IMR-90 (cell line): ENCODE measurements around the gene ZSCAN30. TPM values are rescaled to one million over a fixed set of nuclear protein-coding genes. Genes with fewer than 3 reads are reported as not detected.
"Not testable (repeated sequence)": the region's sequence is repeated elsewhere in the genome, so short reads cannot be mapped to it uniquely, and the experiment has no call there.

Source experiments
- ATAC-seq: fragments of 200-7000 bp; cut with Tn5 transposase; 2 replicates; pipeline ENCODE4 v1.9.1; 2020; ENCODE audit warnings: low read depth, mild to moderate bottlenecking, moderate library complexity
- BruUV-seq: library from RNA; stranded (reverse); fragments of 400-500 nt; replicated peaks from 2 replicates; lab custom pipeline; 2021; lab: Mats Ljungman, UMichigan
- CTCF ChIA-PET: fragments of 300-600 bp; formaldehyde crosslinking; extraction: SDS; loops from one replicate; lab custom pipeline; 2021; ENCODE audit warnings: antibody characterized with exemption; lab: Yijun Ruan, JAX
- POLR2A ChIA-PET: fragments of 300-600 bp; sonication (Branson Sonifier 250); formaldehyde crosslinking; loops from one replicate; lab custom pipeline; 2022; ENCODE audit warnings: antibody characterized with exemption; ENCODE audit not compliant: unreplicated experiment; lab: Charles Lee
- DNase-seq: peaks from one replicate; pipeline ENCODE4 v3.0.0; 2013
- H2AFZ ChIP-seq: replicated peaks from 2 replicates; pipeline ENCODE3; 2013; ENCODE audit warnings: low read length, mild to moderate bottlenecking; ENCODE audit not compliant: poor library complexity
- H2AK5ac ChIP-seq: 2 replicates; pipeline ENCODE4 v1.6.1; 2013; ENCODE audit warnings: low read depth, low read length, inconsistent platforms
- H2AK9ac ChIP-seq: replicated peaks from 2 replicates; pipeline ENCODE3; 2013; ENCODE audit warnings: mild to moderate bottlenecking, low read depth, low read length, moderate library complexity; ENCODE audit not compliant: poor library complexity
- H2BK120ac ChIP-seq: 2 replicates; pipeline ENCODE4 v1.6.1; 2013; ENCODE audit warnings: low read depth, low read length, inconsistent platforms
- H2BK15ac ChIP-seq: 3 replicates; pipeline ENCODE4 v1.6.1; 2013; ENCODE audit warnings: low read depth, low read length, inconsistent platforms
- H2BK20ac ChIP-seq: 2 replicates; pipeline ENCODE4 v1.6.1; 2013; ENCODE audit warnings: low read depth, mild to moderate bottlenecking, inconsistent platforms, low read length, moderate library complexity
- H2BK5ac ChIP-seq: 2 replicates; pipeline ENCODE4 v1.6.1; 2013; ENCODE audit warnings: mild to moderate bottlenecking, low read depth, low read length, inconsistent platforms; ENCODE audit not compliant: poor library complexity, severe bottlenecking
- H3K14ac ChIP-seq: replicated peaks from 2 replicates; pipeline ENCODE4 v1.6.1; 2013; ENCODE audit warnings: low read depth, low read length, inconsistent platforms
- H3K18ac ChIP-seq: 2 replicates; pipeline ENCODE4 v1.6.1; 2013; ENCODE audit warnings: low read depth, low read length, control low read depth
- H3K23ac ChIP-seq: 2 replicates; pipeline ENCODE4 v1.6.1; 2013; ENCODE audit warnings: low read depth, low read length, inconsistent platforms
- H3K27ac ChIP-seq: 2 replicates; pipeline ENCODE4 v1.5.1; 2013; ENCODE audit warnings: mild to moderate bottlenecking, control low read depth, low read length; ENCODE audit not compliant: insufficient read depth
- H3K27me3 ChIP-seq: 2 replicates; pipeline ENCODE4 v1.6.1; 2013; ENCODE audit warnings: low read length; ENCODE audit not compliant: control insufficient read depth, insufficient read depth
- H3K36me3 ChIP-seq: 2 replicates; pipeline ENCODE4 v1.6.1; 2013; ENCODE audit warnings: low read length, mixed read lengths; ENCODE audit not compliant: control insufficient read depth, insufficient read depth
- H3K4ac ChIP-seq: 2 replicates; pipeline ENCODE4 v1.6.1; 2013; ENCODE audit warnings: low read depth, low read length, inconsistent platforms
- H3K4me1 ChIP-seq: 2 replicates; pipeline ENCODE4 v1.6.1; 2013; ENCODE audit warnings: low read length, mixed read lengths; ENCODE audit not compliant: control insufficient read depth, insufficient read depth
- H3K4me2 ChIP-seq: 2 replicates; pipeline ENCODE4 v1.6.1; 2013; ENCODE audit warnings: low read depth, mild to moderate bottlenecking, control low read depth, low read length, moderate library complexity
- H3K4me3 ChIP-seq: 2 replicates; pipeline ENCODE4 v1.5.1; 2013; ENCODE audit warnings: low read depth, mild to moderate bottlenecking, control low read depth, low read length, moderate library complexity; ENCODE audit not compliant: insufficient read depth
- H3K56ac ChIP-seq: 2 replicates; pipeline ENCODE4 v1.6.1; 2013; ENCODE audit warnings: low read length, inconsistent platforms; ENCODE audit not compliant: insufficient read depth; ENCODE audit errors: extremely low read depth
- H3K79me1 ChIP-seq, 2 experiments: 2 replicates each; pipeline ENCODE4 v1.6.1; 2013; ENCODE audit warnings: low read length in 2 of 2, inconsistent platforms in 1 of 2, low read depth in 1 of 2
- H3K9ac ChIP-seq: 2 replicates; pipeline ENCODE4 v1.6.1; 2013; ENCODE audit warnings: low read depth, low read length, control low read depth
- H3K9me1 ChIP-seq: 2 replicates; pipeline ENCODE4 v1.6.1; 2013; ENCODE audit warnings: low read length, inconsistent platforms; ENCODE audit not compliant: insufficient read depth
- H3K9me3 ChIP-seq: 2 replicates; pipeline ENCODE4 v1.6.1; 2013; ENCODE audit warnings: low read length; ENCODE audit not compliant: control insufficient read depth, insufficient read depth
- H4K20me1 ChIP-seq: 2 replicates; pipeline ENCODE4 v1.6.1; 2013; ENCODE audit warnings: low read length, inconsistent platforms; ENCODE audit not compliant: insufficient read depth
- H4K5ac ChIP-seq: 2 replicates; pipeline ENCODE4 v1.6.1; 2013; ENCODE audit warnings: mild to moderate bottlenecking, low read depth, low read length, control low read depth
- H4K8ac ChIP-seq, 2 experiments: 2 replicates each; pipeline ENCODE4 v1.6.1; 2013; ENCODE audit warnings: low read depth in 2 of 2, low read length in 2 of 2, control low read depth in 1 of 2, inconsistent platforms in 1 of 2
- H4K91ac ChIP-seq: 2 replicates; pipeline ENCODE4 v1.6.1; 2013; ENCODE audit warnings: low read depth, low read length, inconsistent platforms; ENCODE audit not compliant: insufficient read depth
- WGBS, 2 experiments: methylation state at CpG; one replicate each; pipeline versions ENCODE4 v1.1.5 to v1.1.7; 2013; ENCODE audit warnings: missing lambda C conversion rate in 2 of 2; ENCODE audit not compliant: insufficient read length in 1 of 2; ENCODE audit errors: extremely low coverage in 2 of 2; 5-methylcytosine and 5-hydroxymethylcytosine counted together
- dilution Hi-C: fragments of 300-500 bp; cut with HindIII; formaldehyde crosslinking; loops from one replicate; pipeline ENCODE4 v1.14.3; 2018; ENCODE audit warnings: low sequenced_read_pairs; ENCODE audit not compliant: unreplicated experiment
- in situ Hi-C: fragments of 300-500 bp; cut with MboI; formaldehyde crosslinking; loops from 3 replicates; pipeline ENCODE4 v1.14.3; 2019; ENCODE audit warnings: low sequenced_read_pairs, inconsistent platforms, mixed read lengths
- intact Hi-C: fragments of 100-400 bp; cut with micrococcal nuclease; formaldehyde crosslinking; loops from 2 replicates; pipeline ENCODE4 v1.10.0; 2022
- polyA plus RNA-seq, 3 experiments: library from polyadenylated mRNA; depleted of rRNA; stranded (reverse); fragments of >200 nt; gene quantifications; 2 replicates each; pipeline ENCODE4 v1.2.3, GENCODE V29; 2012; ENCODE audit warnings: low replicate concordance in 1 of 3
- total RNA-seq: library from RNA; depleted of rRNA; stranded (reverse); fragments of >200 nt; gene quantifications from 2 replicates; pipeline ENCODE4 v1.2.3, GENCODE V29; 2012

ZSCAN30 gene
- total and polyA plus RNA-seq, 2 of the 4 experiments (the other 2 are of a cell fraction), result 9.9 to 17.7 TPM

DNA sequence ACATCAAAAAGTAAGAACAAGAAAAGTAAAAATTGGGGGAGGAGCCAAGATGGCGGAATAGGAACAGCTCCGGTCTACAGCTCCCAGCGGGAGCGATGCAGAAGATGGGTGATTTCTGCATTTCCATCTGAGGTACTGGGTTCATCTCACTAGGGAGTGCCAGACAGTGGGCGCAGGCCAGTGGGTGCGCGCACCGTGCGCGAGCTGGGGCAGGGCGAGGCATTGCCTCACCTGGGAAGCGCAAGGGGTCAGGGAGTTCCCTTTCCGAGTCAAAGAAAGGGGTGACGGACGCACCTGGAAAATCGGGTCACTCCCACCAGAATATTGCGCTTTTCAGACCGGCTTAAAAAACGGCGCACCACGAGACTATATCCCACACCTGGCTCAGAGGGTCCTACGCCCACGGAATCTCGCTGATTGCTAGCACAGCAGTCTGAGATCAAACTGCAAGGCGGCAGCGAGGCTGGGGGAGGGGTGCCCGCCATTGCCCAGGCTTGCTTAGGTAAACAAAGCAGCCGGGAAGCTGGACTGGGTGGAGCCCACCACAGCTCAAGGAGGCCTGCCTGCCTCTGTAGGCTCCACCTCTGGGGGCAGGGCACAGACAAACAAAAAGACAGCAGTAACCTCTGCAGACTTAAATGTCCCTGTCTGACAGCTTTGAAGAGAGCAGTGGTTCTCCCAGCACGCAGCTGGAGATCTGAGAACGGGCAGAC is 84.1 kb downstream of the ZSCAN30 start:
- H3K27me3 ChIP-seq, H2BK15ac ChIP-seq, H4K91ac ChIP-seq, H3K79me1 ChIP-seq, H3K4me2 ChIP-seq, H3K4ac ChIP-seq, H3K4me3 ChIP-seq, BruUV-seq, DNase-seq, intact Hi-C loops, H3K18ac ChIP-seq, in situ Hi-C loops, H3K9me1 ChIP-seq, H2AK9ac ChIP-seq, H2BK20ac ChIP-seq, H4K8ac ChIP-seq, H3K23ac ChIP-seq, H3K9me3 ChIP-seq, H3K9ac ChIP-seq, H3K36me3 ChIP-seq, H4K20me1 ChIP-seq, CTCF ChIA-PET, ATAC-seq, H3K56ac ChIP-seq, H3K14ac ChIP-seq, H2AFZ ChIP-seq, H2BK5ac ChIP-seq, H4K5ac ChIP-seq, H3K4me1 ChIP-seq, POLR2A ChIA-PET, H3K27ac ChIP-seq, H2BK120ac ChIP-seq, dilution Hi-C loops, H2AK5ac ChIP-seq: not testable (repeated sequence)
- WGBS, 2 experiments, result 100% methylated on average over 4 of the region's 30 CpGs; no CpG with 5 or more reads in 1 of the 2 experiments
